H9 (cell line): ENCODE data around the gene PFDN2. TPM values are rescaled to one million over a fixed set of nuclear protein-coding genes. Genes with fewer than 3 reads are reported as not detected.
A peak's percentile ranks its signal among the peaks of the same experiment; 100 is the strongest.

ENCODE experiments used
- DNase-seq: peaks from one replicate; pipeline ENCODE4 v3.0.0-alpha.2; 2017
- H2AFZ ChIP-seq: one replicate; pipeline ENCODE4 v1.6.1; 2013; ENCODE audit warnings: mild to moderate bottlenecking, low read length, control low read depth, moderate library complexity
- H2AK5ac ChIP-seq: 2 replicates; pipeline ENCODE4 v1.6.1; 2013; ENCODE audit warnings: low read length, control low read depth, mixed read lengths; ENCODE audit not compliant: insufficient read length
- H2BK120ac ChIP-seq: one replicate; pipeline ENCODE4 v1.6.1; 2013; ENCODE audit warnings: low read depth, mild to moderate bottlenecking, low read length, control low read depth, inconsistent platforms; ENCODE audit not compliant: poor library complexity, severe bottlenecking
- H2BK12ac ChIP-seq: 2 replicates; pipeline ENCODE4 v1.6.1; 2013; ENCODE audit warnings: low read length, control low read depth, mixed read lengths, low read depth; ENCODE audit not compliant: insufficient read length
- H2BK15ac ChIP-seq: 2 replicates; pipeline ENCODE4 v1.6.1; 2013; ENCODE audit warnings: low read depth, low read length, control low read depth
- H2BK20ac ChIP-seq: one replicate; pipeline ENCODE4 v1.6.1; 2013; ENCODE audit warnings: low read depth, mild to moderate bottlenecking, low read length, control low read depth, inconsistent platforms; ENCODE audit not compliant: poor library complexity, severe bottlenecking
- H2BK5ac ChIP-seq: 2 replicates; pipeline ENCODE4 v1.6.1; 2013; ENCODE audit warnings: low read length, control low read depth, mixed read lengths; ENCODE audit not compliant: insufficient read length
- H3K14ac ChIP-seq: 2 replicates; pipeline ENCODE4 v1.6.1; 2013; ENCODE audit warnings: low read length, control low read depth; ENCODE audit not compliant: insufficient read depth
- H3K18ac ChIP-seq: 2 replicates; pipeline ENCODE4 v1.6.1; 2013; ENCODE audit warnings: low read depth, mild to moderate bottlenecking, mixed read lengths, low read length, control low read depth; ENCODE audit not compliant: insufficient read length
- H3K23ac ChIP-seq: 2 replicates; pipeline ENCODE4 v1.6.1; 2013; ENCODE audit warnings: low read length, control low read depth, mixed read lengths, low read depth; ENCODE audit not compliant: insufficient read length
- H3K23me2 ChIP-seq: 2 replicates; pipeline ENCODE4 v1.6.1; 2013; ENCODE audit warnings: low read depth, mild to moderate bottlenecking, mixed read lengths, low read length, control low read depth; ENCODE audit not compliant: insufficient read length, poor library complexity, severe bottlenecking
- H3K27ac ChIP-seq: 2 replicates; pipeline ENCODE4 v1.5.1; 2013; ENCODE audit warnings: low read length, control low read depth, mixed read lengths, low read depth; ENCODE audit not compliant: insufficient read length
- H3K27me3 ChIP-seq: 2 replicates; pipeline ENCODE4 v1.6.1; 2013; ENCODE audit warnings: low read length, control low read depth, inconsistent platforms; ENCODE audit not compliant: insufficient read depth
- H3K4ac ChIP-seq: 2 replicates; pipeline ENCODE4 v1.6.1; 2013; ENCODE audit warnings: low read depth, mild to moderate bottlenecking, control low read depth, inconsistent platforms, low read length, moderate library complexity
- H3K4me1 ChIP-seq: 2 replicates; pipeline ENCODE4 v1.6.1; 2013; ENCODE audit warnings: low read length, control low read depth, inconsistent platforms; ENCODE audit not compliant: insufficient read depth
- H3K4me2 ChIP-seq: 2 replicates; pipeline ENCODE4 v1.6.1; 2013; ENCODE audit warnings: low read length, control low read depth, mixed read lengths; ENCODE audit not compliant: insufficient read length, insufficient read depth
- H3K56ac ChIP-seq: 2 replicates; pipeline ENCODE4 v1.6.1; 2013; ENCODE audit warnings: low read depth, mild to moderate bottlenecking, mixed read lengths, low read length, control low read depth; ENCODE audit not compliant: insufficient read length
- H3K79me1 ChIP-seq: 2 replicates; pipeline ENCODE4 v1.6.1; 2013; ENCODE audit warnings: low read depth, mild to moderate bottlenecking, moderate library complexity, low read length, control low read depth, inconsistent platforms; ENCODE audit not compliant: insufficient read depth, poor library complexity, severe bottlenecking
- H3K79me2 ChIP-seq: 2 replicates; pipeline ENCODE4 v1.6.1; 2013; ENCODE audit warnings: low read length, control low read depth, inconsistent platforms; ENCODE audit not compliant: insufficient read depth
- H3K9ac ChIP-seq: 2 replicates; pipeline ENCODE4 v1.6.1; 2013; ENCODE audit warnings: low read length, control low read depth, mixed read lengths; ENCODE audit not compliant: insufficient read length; ENCODE audit errors: extremely low read depth
- H3K9me3 ChIP-seq: one replicate; pipeline ENCODE4 v1.6.1; 2013; ENCODE audit warnings: low read depth, low read length, inconsistent platforms; ENCODE audit not compliant: control insufficient read depth
- H3T11ph ChIP-seq: one replicate; pipeline ENCODE4 v1.6.1; 2013; ENCODE audit warnings: mild to moderate bottlenecking, low read length, control low read depth, inconsistent platforms
- H4K20me1 ChIP-seq: one replicate; pipeline ENCODE4 v1.6.1; 2013; ENCODE audit not compliant: control insufficient read depth, insufficient read length, insufficient read depth
- H4K5ac ChIP-seq: 2 replicates; pipeline ENCODE4 v1.6.1; 2013; ENCODE audit warnings: low read depth, mild to moderate bottlenecking, mixed read lengths, low read length, control low read depth; ENCODE audit not compliant: insufficient read length
- H4K8ac ChIP-seq: replicated peaks from 2 replicates; pipeline ENCODE4 v1.6.1; 2013; ENCODE audit warnings: low read length, control low read depth, mixed read lengths, low read depth; ENCODE audit not compliant: insufficient read length
- H4K91ac ChIP-seq: 2 replicates; pipeline ENCODE4 v1.6.1; 2013; ENCODE audit warnings: low read depth, mild to moderate bottlenecking, moderate library complexity, mixed read lengths, low read length, control low read depth; ENCODE audit not compliant: insufficient read length
- H3K27ac Mint-ChIP-seq, 3 experiments: 2 replicates in 2 of 3; 3 replicates in 1 of 3; pipeline ENCODE4 v1.8.0; 2020 to 2021; ENCODE audit warnings: mixed read lengths in 3 of 3, mild to moderate bottlenecking in 1 of 3, moderate library complexity in 1 of 3
- H3K27me3 Mint-ChIP-seq: 2 replicates; pipeline ENCODE4 v1.8.0; 2021; ENCODE audit warnings: low read depth, mild to moderate bottlenecking, moderate library complexity, mixed read lengths
- H3K36me3 Mint-ChIP-seq, 3 experiments: 2 replicates in 2 of 3; 3 replicates in 1 of 3; pipeline ENCODE4 v1.8.0; 2020 to 2021; ENCODE audit warnings: low read depth in 3 of 3, mixed read lengths in 3 of 3; ENCODE audit not compliant: insufficient read depth in 1 of 3
- H3K4me1 Mint-ChIP-seq, 2 experiments: 2 replicates each; pipeline ENCODE4 v1.8.0; 2020; ENCODE audit warnings: mixed read lengths in 2 of 2
- H3K4me3 Mint-ChIP-seq, 2 experiments: 2 replicates in 1 of 2; 3 replicates in 1 of 2; pipeline ENCODE4 v1.8.0; 2020 to 2021; ENCODE audit warnings: mild to moderate bottlenecking in 2 of 2, mixed read lengths in 2 of 2, moderate library complexity in 1 of 2
- H3K9me3 Mint-ChIP-seq, 2 experiments: 2 replicates in 1 of 2; 3 replicates in 1 of 2; pipeline ENCODE4 v1.8.0; 2020; ENCODE audit warnings: mild to moderate bottlenecking in 2 of 2, mixed read lengths in 2 of 2, moderate library complexity in 1 of 2
- WGBS: extraction: QIAGEN DNeasy Blood & Tissue Kit; methylation state at CpG from one replicate; pipeline ENCODE4 v1.1.7; 2013; ENCODE audit warnings: missing lambda C conversion rate, low lambda C conversion rate, mixed read lengths; ENCODE audit not compliant: insufficient read length; ENCODE audit errors: extremely low coverage; 5-methylcytosine and 5-hydroxymethylcytosine counted together
- total RNA-seq: library from RNA; stranded (reverse); gene quantifications from 2 replicates; pipeline ENCODE4 v1.2.1, GENCODE V29; 2021
- TF ChIP-seq, protein P1 (sequence below): fragments of 200-600 bp; sonication (generic); conservative IDR thresholded peaks from 3 replicates; pipeline ENCODE4 v1.8.0; 2021; ENCODE audit warnings: antibody characterized with exemption, mild to moderate bottlenecking

Gene PFDN2
- total RNA-seq, 1 experiment from 2014 or later = 71.8 TPM

DNA sequence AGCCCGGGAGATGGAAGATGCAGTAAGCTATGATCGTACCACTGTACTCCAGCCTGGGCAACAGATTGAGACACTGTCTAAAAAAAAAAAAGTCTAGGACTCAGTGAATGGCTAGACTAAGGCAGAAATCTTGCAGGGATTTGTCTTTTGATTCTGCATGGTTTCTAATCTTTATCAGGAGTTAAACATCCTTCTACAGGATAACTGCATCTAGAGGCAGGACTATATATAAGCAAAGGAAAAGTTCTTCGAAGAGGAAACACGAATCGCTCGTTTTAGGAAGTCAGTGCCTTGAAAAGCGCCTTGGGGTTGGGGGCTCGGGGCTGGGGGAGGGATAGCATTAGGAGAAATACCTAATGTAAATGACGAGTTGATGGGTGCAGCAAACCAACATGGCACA is 35.3 kb upstream of the PFDN2 start:
- H3K56ac ChIP-seq = no peak overlapping the region
- peak overlapping the region; percentile 78 for H2BK20ac ChIP-seq
- H3K79me2 ChIP-seq = no peaks in the 10 kb centered on the region
- no peak overlapping the region for H3K4ac ChIP-seq
- WGBS = no CpG with 5 or more reads among the region's 9 CpGs
- H2BK12ac ChIP-seq = no peak overlapping the region
- H2BK120ac ChIP-seq = no peak overlapping the region
- Mint-ChIP-seq H3K9me3 (no peaks in the 10 kb centered on the region), H3K27me3 (no peaks in the 10 kb centered on the region), H3K36me3 (peaks cover 9 to 15% (median 14%) of the 10 kb centered on the region in 3 experiments; a peak in 6 of 7 replicates), H3K4me1 (peaks cover 8 to 10% of the 10 kb centered on the region in 2 experiments), H3K4me3 (peak overlapping the region; percentile 99 to 100), H3K27ac (peak overlapping the region; percentile 44 to 92 (median 70); a peak in 3 of 7 replicates)
- peak overlapping the region; percentile 69 for H3K4me2 ChIP-seq
- H2AFZ ChIP-seq = no peak overlapping the region
- DNase-seq = no peak
- no peak overlapping the region for H2BK15ac ChIP-seq
- no peaks in the 10 kb centered on the region for H3K9me3 ChIP-seq
- no peaks in the 10 kb centered on the region for H4K20me1 ChIP-seq
- H4K8ac ChIP-seq = no peak overlapping the region
- H3T11ph ChIP-seq = no peak overlapping the region
- H2AK5ac ChIP-seq = no peak overlapping the region
- no peaks in the 10 kb centered on the region for H3K4me1 ChIP-seq
- no peak overlapping the region for H4K91ac ChIP-seq
- H2BK5ac ChIP-seq = no peak overlapping the region
- no peak overlapping the region for H3K27ac ChIP-seq
- H3K18ac ChIP-seq = no peak overlapping the region
- H3K79me1 ChIP-seq = no peaks in the 10 kb centered on the region
- no peak overlapping the region for H3K14ac ChIP-seq
- no peaks in the 10 kb centered on the region for H3K27me3 ChIP-seq
- H3K23ac ChIP-seq = no peak overlapping the region
- H3K9ac ChIP-seq = no peak overlapping the region
- no peaks in the 10 kb centered on the region for H3K23me2 ChIP-seq
- no peak overlapping the region for H4K5ac ChIP-seq
- TF ChIP-seq, protein P1, sequence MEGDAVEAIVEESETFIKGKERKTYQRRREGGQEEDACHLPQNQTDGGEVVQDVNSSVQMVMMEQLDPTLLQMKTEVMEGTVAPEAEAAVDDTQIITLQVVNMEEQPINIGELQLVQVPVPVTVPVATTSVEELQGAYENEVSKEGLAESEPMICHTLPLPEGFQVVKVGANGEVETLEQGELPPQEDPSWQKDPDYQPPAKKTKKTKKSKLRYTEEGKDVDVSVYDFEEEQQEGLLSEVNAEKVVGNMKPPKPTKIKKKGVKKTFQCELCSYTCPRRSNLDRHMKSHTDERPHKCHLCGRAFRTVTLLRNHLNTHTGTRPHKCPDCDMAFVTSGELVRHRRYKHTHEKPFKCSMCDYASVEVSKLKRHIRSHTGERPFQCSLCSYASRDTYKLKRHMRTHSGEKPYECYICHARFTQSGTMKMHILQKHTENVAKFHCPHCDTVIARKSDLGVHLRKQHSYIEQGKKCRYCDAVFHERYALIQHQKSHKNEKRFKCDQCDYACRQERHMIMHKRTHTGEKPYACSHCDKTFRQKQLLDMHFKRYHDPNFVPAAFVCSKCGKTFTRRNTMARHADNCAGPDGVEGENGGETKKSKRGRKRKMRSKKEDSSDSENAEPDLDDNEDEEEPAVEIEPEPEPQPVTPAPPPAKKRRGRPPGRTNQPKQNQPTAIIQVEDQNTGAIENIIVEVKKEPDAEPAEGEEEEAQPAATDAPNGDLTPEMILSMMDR = no peak
